ENCODE data around the gene F10. TPM values are rescaled to one million over a fixed set of nuclear protein-coding genes. Genes with fewer than 3 reads are reported as not detected.

The F10 gene
- total RNA-seq, 4 donors from 2014 or later: 1.00 to 4.8 (median 2.4) TPM

GRCh38 chr13:113084094-113084942 lies 38.3 kb upstream of the F10 start:
- DNase-seq (no peak), ATAC-seq (no peak)
- Histone ChIP-seq H3K36me3 (no peaks in the 10 kb centered on the region), H3K27me3 (no peaks in the 10 kb centered on the region), H3K4me1 (peaks cover 6 to 9% of the 10 kb centered on the region in 2 donors), H3K9me3 (no peaks in the 10 kb centered on the region), H3K4me3 (no peak overlapping the region), H3K27ac (no peak overlapping the region)
- intact Hi-C loops (cut with DNase I; ENCODE audit: low total_unique reads) (no loop called here), in situ Hi-C loops (cut with MboI; ENCODE audit: low sequenced_read_pairs in 4 of 4) (no loop called here)
- no peak for TF ChIP-seq CTCF (IDR thresholded peaks at IDR 0.05 in 4 of 5, conservative IDR thresholded peaks at IDR 0.05 in 1 of 5)
- no peak for TF ChIP-seq POLR2A (IDR thresholded peaks at IDR 0.05)

- Histone ChIP-seq H3K36me3 (no peaks in the 10 kb centered on the region), H3K9me3 (no peaks in the 10 kb centered on the region), H3K27ac (no peak overlapping the region), H3K4me1 (peaks cover 6 to 9% of the 10 kb centered on the region in 2 donors), H3K4me3 (no peak overlapping the region), H3K27me3 (no peaks in the 10 kb centered on the region)
- TF ChIP-seq POLR2A (IDR thresholded peaks at IDR 0.05) (no peak), CTCF (IDR thresholded peaks at IDR 0.05 in 4 of 5, conservative IDR thresholded peaks at IDR 0.05 in 1 of 5) (no peak)
- DNase-seq: no peak
- intact Hi-C loops (cut with DNase I; ENCODE audit: low total_unique reads) (no loop called here), in situ Hi-C loops (cut with MboI; ENCODE audit: low sequenced_read_pairs in 4 of 4) (no loop called here)
- no peak for ATAC-seq
These were observed 37.6 kb upstream of the F10 start for GRCh38 chr13:113084943-113085540.

- no peaks in the 10 kb centered on the region for H3K36me3 ChIP-seq
- in situ Hi-C loops (cut with MboI; ENCODE audit: low sequenced_read_pairs in 4 of 4) (no loop called here), intact Hi-C loops (cut with DNase I; ENCODE audit: low total_unique reads) (no loop called here)
- no peaks in the 10 kb centered on the region for H3K9me3 ChIP-seq
- H3K4me1 ChIP-seq: peaks cover 6 to 9% of the 10 kb centered on the region in 2 donors
- H3K27me3 ChIP-seq: no peaks in the 10 kb centered on the region
- H3K27ac ChIP-seq: no peak overlapping the region
- TF ChIP-seq CTCF (IDR thresholded peaks at IDR 0.05 in 4 of 5, conservative IDR thresholded peaks at IDR 0.05 in 1 of 5) (no peak), POLR2A (IDR thresholded peaks at IDR 0.05) (no peak)
- ATAC-seq: no peak
- no peak for DNase-seq
- no peak overlapping the region for H3K4me3 ChIP-seq
These were observed 36.4 kb upstream of the F10 start for GRCh38 chr13:113086031-113086750.

GRCh38 chr13:113086991-113087922 lies 35.3 kb upstream of the F10 start:
- intact Hi-C loops (cut with DNase I; ENCODE audit: low total_unique reads) (no loop called here), in situ Hi-C loops (cut with MboI; ENCODE audit: low sequenced_read_pairs in 4 of 4) (no loop called here)
- no peak for ATAC-seq

More at GRCh38 chr13:113086991-113087922, 35.3 kb upstream of the F10 start:
- TF ChIP-seq CTCF (IDR thresholded peaks at IDR 0.05 in 4 of 5, conservative IDR thresholded peaks at IDR 0.05 in 1 of 5): no peak
- TF ChIP-seq POLR2A (IDR thresholded peaks at IDR 0.05): no peak
- Histone ChIP-seq H3K27me3 (no peaks in the 10 kb centered on the region), H3K36me3 (no peaks in the 10 kb centered on the region), H3K4me3 (no peak overlapping the region), H3K27ac (no peak overlapping the region), H3K4me1 (peaks cover 6 to 9% of the 10 kb centered on the region in 2 donors), H3K9me3 (no peaks in the 10 kb centered on the region)
- DNase-seq: no peak
